NCI-H2171 treated with DMSO at 0.1 percent for 48 hours (cell line): Measurements from ENCODE around the gene CBY1.

ENCODE experiments used
- DNase-seq: peaks from one replicate; lab custom pipeline; 2025; lab: John Stamatoyannopoulos, UW

The CBY1 gene

GRCh38 chr22:38649841-38650522, 6.5 kb upstream of the CBY1 start:
- no peak for DNase-seq

GRCh38 chr22:38652859-38653258, 3.6 kb upstream of the CBY1 start:
- DNase-seq, result peak; percentile 12

- no peak for DNase-seq
Measured at GRCh38 chr22:38653741-38654140, 2.7 kb upstream of the CBY1 start.

DNA sequence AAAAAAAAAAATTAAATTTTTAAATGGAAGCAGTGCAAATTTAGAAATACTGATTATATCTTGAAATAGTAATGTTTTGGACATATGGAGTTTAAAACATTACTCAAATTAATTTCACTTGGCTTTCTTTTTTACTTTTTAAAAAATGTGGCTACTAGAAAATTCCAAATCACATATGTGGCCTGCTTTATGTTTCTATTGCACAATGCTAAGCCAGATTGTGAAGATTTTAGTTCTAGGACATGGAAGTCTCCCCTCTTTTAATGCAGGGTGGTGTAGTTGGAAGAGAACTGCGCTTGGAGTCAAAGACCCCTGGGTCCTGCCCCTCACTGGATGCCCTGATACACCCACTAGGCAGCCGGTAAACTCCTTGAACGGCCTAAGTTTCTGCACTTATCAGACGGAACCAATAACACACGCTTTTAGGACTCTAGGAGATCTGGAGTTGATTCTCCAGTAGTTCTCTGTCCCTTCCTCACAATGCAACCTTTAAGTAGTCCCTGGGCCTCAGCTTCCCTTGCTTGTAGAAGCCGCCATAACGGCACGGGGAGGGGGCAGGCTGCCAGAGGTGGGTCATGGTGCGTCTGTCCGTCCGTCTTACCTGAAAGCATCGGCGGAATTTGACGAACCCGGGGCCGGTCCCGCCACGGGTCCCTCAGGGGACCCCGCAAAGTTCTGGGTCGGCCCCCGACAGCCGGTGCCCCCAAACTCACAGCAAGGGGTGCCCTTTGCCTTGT, 751 bp upstream of the CBY1 start:
- DNase-seq, result peak; percentile 52

DNA sequence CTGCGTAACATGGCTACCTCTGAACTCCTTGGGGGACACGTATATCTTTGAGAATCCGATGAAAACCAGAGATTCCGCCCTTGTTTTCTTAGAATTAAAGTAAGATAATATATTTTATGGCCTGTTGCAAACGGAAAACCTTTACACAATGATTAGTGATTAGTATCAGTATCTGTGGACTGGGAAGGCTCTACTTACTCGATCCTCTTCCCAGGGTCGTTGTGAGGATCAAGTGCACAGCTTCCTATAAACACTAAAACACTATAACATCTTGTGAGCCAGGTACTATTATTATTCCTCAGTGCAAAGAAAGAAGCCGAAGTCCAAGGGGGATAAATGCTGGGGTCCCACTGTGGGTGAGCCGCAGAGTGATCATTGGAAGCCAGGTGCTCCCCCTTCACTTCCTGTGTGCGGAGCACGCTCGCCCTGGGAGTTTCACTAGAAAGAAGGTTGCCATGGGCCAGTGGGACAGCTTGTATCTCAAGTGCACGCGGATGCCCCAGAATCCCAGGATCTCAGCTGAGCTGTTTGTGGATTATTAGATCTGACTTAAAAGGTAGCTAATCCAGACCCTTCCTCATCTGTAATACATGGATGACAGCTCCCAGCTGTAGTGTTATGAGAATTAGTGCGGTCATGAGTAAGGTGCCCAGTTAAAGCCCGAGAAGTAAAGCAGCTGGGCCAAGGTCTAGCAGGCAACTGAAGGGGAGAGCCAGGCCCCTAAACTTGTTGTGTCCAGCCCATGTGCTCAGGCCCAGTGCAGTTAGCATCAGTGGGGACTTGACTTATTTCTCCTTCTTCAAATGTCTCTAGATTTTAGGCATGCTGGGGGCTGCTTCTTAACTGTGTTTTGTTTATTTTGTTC, 839 bp downstream of the CBY1 start:
- no peak for DNase-seq

GRCh38 chr22:38674888-38675287, 18.4 kb downstream of the CBY1 start:
- no peak for DNase-seq

DNA sequence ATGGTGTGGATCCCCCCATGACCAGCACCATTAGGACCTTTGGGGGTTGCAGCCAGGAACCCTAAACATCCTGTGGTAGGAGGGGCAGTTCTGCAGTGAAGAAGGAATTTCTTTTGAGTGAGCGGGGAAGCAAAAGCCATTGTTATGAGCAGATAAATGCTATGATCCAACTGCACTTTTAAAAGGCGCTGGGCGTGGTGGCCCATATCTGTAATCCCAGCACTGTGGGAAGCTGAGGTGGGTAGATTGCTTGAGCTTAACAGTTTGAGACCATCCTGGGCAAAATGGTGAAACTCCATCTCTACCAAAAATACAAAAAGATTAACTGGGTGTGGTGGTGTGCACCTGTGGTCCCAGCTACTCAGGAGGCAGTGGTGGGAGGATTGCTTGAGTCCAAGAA, 19.4 kb downstream of the CBY1 start:
- DNase-seq, result no peak

DNA sequence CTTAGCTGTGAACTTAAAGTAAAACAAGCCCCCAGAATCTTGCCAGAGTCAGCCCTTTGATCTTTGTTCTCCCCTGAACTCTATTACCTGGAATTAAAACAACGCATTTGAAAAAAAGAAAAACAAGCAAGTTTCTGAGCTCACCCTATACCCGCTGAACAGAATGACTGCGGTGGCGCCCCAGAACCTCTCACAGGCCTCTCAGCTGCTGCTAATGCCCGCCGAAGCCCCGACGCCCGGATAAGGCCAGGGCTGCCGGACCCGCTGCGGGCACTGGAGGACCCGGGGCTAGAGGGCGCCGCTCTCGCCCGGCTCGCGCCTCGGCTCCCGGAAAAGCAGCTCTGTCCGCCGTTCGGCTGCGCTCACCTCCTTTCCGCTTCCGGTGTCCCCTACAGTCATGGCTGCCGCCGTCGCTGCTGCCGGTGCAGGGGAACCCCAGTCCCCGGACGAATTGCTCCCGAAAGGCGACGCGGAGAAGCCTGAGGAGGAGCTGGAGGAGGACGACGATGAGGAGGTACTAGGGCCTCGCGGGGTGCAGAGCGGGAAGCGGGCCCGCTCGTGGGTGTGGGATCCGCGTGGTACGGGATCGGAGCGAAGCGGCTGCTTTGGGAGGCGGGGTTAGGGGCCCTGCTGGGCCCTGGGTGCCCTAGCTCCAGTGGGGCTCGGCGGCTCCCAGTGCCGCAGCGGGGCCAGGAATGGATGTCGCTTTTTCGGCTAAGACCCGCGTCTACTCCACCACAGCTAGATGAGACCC, 25.3 kb downstream of the CBY1 start, which contains the start of gene TOMM22:
TSS of gene TOMM22 (plus strand) at position 376 of the 754 bp plus-strand sequence. CDS start at position 398, 22 bp downstream.
- DNase-seq, result peak; percentile 88

DNA sequence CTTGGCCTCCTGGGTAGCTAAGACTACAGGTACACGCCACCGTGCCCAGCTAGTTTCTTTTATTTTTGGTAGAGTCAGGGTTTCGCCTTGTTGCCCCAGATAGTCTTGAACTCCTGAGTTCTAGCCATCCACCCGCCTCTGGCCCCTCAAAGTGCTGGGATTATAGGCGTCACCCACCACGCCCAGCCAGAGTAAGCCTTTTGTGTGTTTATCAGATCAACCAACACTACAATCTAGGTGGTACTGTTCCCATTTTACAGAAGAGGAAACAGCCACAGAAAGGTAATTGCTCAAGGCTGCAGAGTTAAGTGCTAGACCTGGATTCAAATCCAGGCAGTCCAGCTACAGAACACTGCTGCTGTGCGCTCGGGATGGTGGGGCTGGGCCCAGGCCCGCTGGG, 28.5 kb downstream of the CBY1 start:
- DNase-seq, result no peak

- DNase-seq, result no peak
Measured at GRCh38 chr22:38685761-38686160, 29.3 kb downstream of the CBY1 start.

GRCh38 chr22:38689651-38690050, 33.2 kb downstream of the CBY1 start:
- DNase-seq, result no peak

DNA sequence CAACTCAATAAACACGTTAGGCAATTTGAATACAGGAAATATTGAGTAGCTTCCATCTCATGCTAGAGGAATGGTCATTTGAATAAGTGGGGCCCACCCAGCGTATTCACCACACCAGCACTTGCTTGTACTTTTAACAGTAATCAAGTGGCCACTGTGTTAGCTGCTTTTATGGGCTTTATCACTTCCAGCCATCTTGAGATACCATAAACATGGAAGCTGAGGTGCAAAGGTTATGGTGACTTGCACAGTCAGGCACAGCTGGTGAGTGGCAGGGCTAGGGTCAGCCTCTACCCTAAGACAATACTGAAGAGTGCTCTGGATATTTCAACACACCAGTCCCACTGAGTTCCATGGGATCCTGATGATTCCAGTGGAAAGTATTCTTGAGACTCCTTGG, 37.6 kb downstream of the CBY1 start:
- no peak for DNase-seq

DNA sequence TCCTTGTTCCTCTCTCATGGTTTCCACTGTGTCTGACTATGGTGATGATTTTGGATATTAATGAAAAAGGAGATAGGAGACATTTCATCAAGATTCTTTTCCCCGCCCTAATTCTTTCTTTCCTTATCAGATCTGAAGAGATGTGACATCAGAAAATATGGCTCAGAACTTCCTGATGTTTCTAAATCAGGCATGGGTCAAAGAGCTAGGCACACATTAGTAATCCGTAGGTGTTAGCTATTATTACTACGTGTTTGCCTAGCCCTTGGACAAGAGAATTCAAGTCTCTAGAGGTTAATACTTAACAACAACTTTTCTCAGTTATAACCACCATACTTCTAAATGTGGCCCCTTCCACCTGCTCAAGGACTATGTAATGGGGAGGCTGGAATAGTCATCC, 38.5 kb downstream of the CBY1 start:
- DNase-seq, result no peak

GRCh38 chr22:38696606-38697424, 40.4 kb downstream of the CBY1 start:
- DNase-seq, result no peak

DNA sequence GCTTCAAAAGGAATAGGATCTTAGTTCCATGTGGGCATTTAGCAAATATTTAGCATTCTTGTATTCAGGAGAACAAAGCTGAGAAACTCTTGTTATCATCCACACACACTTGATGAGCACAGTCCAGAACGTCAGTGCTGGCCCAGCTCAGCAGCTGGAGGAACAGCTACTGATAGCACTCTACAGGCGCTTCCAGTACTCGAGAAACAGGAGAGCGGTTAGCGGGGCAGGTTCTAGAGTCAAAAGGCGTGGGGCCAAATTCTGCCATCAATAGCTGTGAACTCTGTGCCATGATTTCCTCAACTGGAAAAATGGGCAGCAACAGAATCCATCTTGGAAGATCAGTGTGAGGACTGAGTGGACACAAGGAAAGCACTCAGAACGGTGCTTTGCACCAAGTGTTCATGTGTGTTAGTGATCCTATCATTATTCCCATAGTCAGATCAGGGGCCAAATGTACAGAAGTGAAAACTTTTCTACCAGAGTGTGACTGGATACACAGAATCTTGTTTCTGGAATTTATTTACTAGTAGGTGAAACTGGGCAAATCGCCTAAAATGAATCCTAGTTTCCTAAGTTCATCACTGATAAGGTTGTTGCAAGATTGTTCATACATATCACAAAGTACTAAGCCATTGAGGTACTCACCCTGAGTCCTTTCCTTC, 41.1 kb downstream of the CBY1 start:
- no peak for DNase-seq

DNA sequence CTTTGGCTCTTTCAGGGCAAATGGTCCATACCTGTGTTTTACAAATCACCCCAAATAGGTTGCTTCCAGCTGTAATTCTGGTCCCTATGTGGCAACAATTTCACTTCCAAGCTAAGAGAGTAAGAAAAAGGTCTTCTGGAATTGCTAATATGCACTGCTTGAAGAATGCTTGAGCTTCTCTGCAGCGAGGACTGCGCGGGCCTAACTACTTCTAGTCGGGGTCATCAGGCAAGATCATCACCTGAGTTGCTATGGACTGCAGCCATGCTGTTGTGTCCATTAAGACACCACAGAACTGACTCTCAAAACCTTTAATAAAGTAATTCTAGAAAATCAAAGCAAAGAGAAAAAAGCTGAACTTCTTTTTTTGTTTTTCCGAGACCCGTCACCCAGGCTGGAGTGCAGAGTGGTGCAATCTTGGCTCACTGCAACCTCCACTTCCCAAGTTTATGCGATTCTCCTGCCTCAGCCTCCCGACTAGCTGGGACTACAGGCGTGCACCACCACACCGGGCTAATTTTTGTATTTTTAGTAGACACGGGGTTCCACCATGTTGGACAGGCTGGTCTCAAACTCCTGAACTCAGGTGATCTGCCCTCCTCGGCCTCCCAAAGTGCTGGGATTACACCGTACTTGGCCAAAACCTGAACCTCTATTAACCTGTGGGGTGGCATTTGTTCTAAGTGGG, 42.1 kb downstream of the CBY1 start:
- DNase-seq, result no peak

DNA sequence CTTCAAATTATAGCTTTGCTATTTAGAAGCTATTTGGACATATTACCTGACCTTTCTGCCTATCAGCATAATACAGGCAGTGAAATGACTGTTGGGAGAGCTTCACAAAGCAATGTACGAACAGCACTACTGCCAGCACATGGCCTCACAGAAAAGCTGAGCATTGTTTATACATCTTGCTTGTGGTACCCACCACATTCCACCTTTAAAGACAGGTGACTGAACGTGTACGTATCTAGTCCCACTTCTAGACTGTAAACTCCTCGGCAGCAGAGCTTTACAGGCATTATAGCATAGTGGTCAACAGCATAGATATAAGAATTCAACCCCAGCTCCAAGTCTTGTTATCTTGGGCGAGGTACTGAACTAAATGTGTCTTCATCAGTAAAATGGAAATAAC, 42.7 kb downstream of the CBY1 start:
- DNase-seq, result no peak

DNA sequence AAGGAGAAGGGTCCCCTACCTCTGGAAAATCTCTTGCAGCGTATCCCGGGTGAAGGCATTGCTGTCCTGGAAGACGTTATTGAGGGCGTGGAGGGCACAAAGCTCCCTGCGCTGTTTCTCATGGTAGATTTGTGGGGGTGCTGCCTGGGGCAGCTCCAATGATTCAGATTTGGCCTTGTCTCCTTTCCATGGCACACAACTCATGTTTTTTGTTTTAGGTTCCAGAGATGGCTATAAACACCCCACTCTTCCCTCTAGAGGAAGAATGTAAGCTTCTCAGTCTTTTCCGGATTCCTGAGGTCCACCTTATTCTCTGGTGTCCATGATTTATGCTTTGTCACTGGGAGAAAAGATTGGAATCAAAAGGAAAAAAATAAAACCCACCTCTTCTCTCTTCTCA, 43.3 kb downstream of the CBY1 start:
- DNase-seq, result no peak

GRCh38 chr22:38700270-38700788, 43.9 kb downstream of the CBY1 start:
- DNase-seq, result peak; percentile 13
